ENCODE results near the gene NEBL. TPM values are rescaled to one million over a fixed set of nuclear protein-coding genes. Genes with fewer than 3 reads are reported as not detected.

NEBL gene
- total and polyA plus RNA-seq, 2 of the 4 experiments (the other 2 are of a cell fraction) = under 0.01 TPM

DNA sequence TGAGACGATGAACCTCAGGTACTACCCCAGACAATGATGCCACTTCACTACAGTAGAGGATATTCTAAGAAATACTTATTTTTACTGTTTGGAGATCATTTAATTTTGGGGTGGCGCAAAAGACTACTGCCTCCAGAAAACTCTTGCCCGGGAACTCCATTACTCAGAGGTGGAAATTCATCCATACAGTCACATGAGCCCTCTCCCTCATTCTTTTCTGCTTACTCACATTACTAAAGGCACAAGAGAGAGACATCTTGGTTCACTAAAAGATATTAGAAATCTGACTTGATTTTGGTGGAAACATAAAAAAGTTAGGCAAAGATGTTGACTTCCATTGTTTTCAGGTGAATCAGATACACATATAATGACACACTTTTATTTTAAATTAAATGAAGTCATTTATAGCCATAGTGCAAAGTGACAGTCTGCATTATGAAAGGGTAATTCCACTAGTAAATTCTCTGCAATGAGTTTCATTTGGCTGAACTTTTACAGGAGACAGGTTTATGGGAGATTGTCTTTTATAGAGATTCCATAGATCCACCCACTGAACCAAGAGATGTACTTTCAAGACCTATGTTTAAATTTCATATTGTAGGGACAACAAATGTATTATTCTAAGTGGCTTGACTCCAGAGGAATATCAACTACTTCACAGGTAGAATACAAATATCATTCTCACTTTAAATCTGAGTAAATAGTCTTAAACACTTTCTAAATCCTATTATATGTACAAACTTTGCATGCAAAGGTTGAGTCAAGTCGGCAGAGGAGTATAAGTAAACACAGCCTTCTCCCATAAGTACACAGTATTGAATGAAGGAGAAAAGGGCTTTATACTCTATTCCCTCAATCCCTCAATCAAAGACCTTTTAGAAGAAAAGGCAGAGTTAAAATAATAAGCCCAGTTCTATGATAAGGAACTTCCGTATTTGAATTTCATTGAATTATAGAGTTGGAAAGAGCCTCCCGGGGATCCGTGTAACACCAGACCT lies 18.8 kb downstream of the NEBL start:
- H3K14ac ChIP-seq (replicated peaks; ENCODE audit: low read depth, low read length) = no peak overlapping the region
- no peaks in the 10 kb centered on the region for H3K9me1 ChIP-seq (ENCODE audit: insufficient read depth, low read length)
- H3K4ac ChIP-seq (ENCODE audit: low read depth, low read length) = no peak overlapping the region
- TF ChIP-seq MAZ (IDR thresholded peaks at IDR 0.05; ENCODE audit: borderline replicate concordance, low read depth, low read length) = no peak
- TF ChIP-seq MAFK (IDR thresholded peaks at IDR 0.05; ENCODE audit: low read depth, low read length) = no peak
- H3K18ac ChIP-seq (ENCODE audit: low read depth, low read length) = no peak overlapping the region
- no peak overlapping the region for H3K4me2 ChIP-seq (ENCODE audit: low read depth, low read length)
- H3K23ac ChIP-seq (ENCODE audit: low read depth, low read length) = no peak overlapping the region
- no peak overlapping the region for H2BK15ac ChIP-seq (ENCODE audit: low read depth, low read length)
- CTCF ChIA-PET = no interaction called here
- H4K20me1 ChIP-seq (ENCODE audit: insufficient read depth, low read length) = no peaks in the 10 kb centered on the region
- no peak overlapping the region for H3K9ac ChIP-seq (ENCODE audit: low read depth, low read length)
- H3K36me3 ChIP-seq (ENCODE audit: control insufficient read depth, insufficient read depth, low read length) = no peaks in the 10 kb centered on the region
- H2AK9ac ChIP-seq (replicated peaks; ENCODE audit: low read depth, low read length, poor library complexity) = no peak overlapping the region
- DNase-seq (no peak), ATAC-seq (ENCODE audit: low read depth) (no peak)
- BruUV-seq (replicated peaks) = no TSS peak
- H2BK20ac ChIP-seq (ENCODE audit: low read depth, low read length) = no peak overlapping the region
- H2BK120ac ChIP-seq (ENCODE audit: low read depth, low read length) = no peak overlapping the region
- H3K9me3 ChIP-seq (ENCODE audit: control insufficient read depth, insufficient read depth, low read length) = 0 out of 2 replicates have a peak, but pooled peaks cover 2% of the 10 kb centered on the region
- POLR2A ChIA-PET (ENCODE audit: unreplicated experiment) = no interaction called here
- dilution Hi-C loops (cut with HindIII; ENCODE audit: low sequenced_read_pairs, unreplicated experiment) = no loop called here
- H4K8ac ChIP-seq (ENCODE audit: low read depth in 2 of 2, low read length in 2 of 2) = no peak overlapping the region
- H3K4me3 ChIP-seq (ENCODE audit: insufficient read depth, low read depth, low read length) = no peak overlapping the region
- no peak overlapping the region for H2AFZ ChIP-seq (replicated peaks; ENCODE audit: low read length, poor library complexity)
- H3K27ac ChIP-seq (ENCODE audit: insufficient read depth, low read length) = no peak overlapping the region
- no peak overlapping the region for H4K5ac ChIP-seq (ENCODE audit: low read depth, low read length)
- no peak overlapping the region for H2BK5ac ChIP-seq (ENCODE audit: low read depth, low read length, poor library complexity, severe bottlenecking)
- WGBS, 2 experiments (ENCODE audit: extremely low coverage in 2 of 2, insufficient read length in 1 of 2) = no CpG with 5 or more reads among the region's 7 CpGs
- no peak overlapping the region for H2AK5ac ChIP-seq (ENCODE audit: low read depth, low read length)
- no peak overlapping the region for H4K91ac ChIP-seq (ENCODE audit: insufficient read depth, low read depth, low read length)
- H3K79me1 ChIP-seq (ENCODE audit: low read depth in 1 of 2, low read length in 2 of 2) = no peaks in the 10 kb centered on the region
- in situ Hi-C loops (cut with MboI; ENCODE audit: low sequenced_read_pairs) = no loop called here
- no peak overlapping the region for H3K56ac ChIP-seq (ENCODE audit: extremely low read depth, insufficient read depth, low read length)
- no peaks in the 10 kb centered on the region for H3K4me1 ChIP-seq (ENCODE audit: control insufficient read depth, insufficient read depth, low read length)
- intact Hi-C loops (cut with micrococcal nuclease) = no loop called here
- H3K27me3 ChIP-seq (ENCODE audit: control insufficient read depth, insufficient read depth, low read length) = no peaks in the 10 kb centered on the region

Measured in IMR-90 (cell line).